GM12892 (cell line): Measurements from ENCODE around the gene ADAM30.

ENCODE experiments used
- POLR2A ChIP-seq: IDR thresholded peaks from 2 replicates; pipeline ENCODE4 v1.6.1; 2011; ENCODE audit warnings: low read depth, low read length, control low read depth
- TAF1 ChIP-seq: IDR thresholded peaks from 2 replicates; pipeline ENCODE4 v1.6.1; 2011; ENCODE audit warnings: low read depth, mild to moderate bottlenecking, control low read depth, low read length, borderline replicate concordance

DNA sequence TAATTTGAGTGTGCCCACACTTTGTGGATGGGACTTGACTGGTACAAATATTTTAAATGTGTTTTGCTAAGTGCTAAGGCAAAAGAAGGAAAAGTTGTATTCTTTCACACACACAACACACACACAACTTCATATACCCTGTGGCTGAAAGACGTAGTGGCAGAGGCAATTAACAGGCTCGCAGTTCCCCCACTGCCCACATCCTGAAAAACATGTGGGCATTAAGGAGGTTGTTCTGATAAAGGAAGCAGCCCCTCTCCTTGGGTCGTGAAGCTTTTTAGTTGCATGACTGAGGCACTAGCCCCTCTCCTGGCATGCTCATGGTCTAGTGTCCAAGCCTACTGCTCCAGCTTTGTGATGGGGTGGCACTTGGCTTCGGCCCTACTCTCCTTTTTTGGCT is 14.3 kb upstream of the ADAM30 start:
- TF ChIP-seq POLR2A (no peak), TAF1 (no peak)
